ENCODE data around the gene ANKK1.

DNA sequence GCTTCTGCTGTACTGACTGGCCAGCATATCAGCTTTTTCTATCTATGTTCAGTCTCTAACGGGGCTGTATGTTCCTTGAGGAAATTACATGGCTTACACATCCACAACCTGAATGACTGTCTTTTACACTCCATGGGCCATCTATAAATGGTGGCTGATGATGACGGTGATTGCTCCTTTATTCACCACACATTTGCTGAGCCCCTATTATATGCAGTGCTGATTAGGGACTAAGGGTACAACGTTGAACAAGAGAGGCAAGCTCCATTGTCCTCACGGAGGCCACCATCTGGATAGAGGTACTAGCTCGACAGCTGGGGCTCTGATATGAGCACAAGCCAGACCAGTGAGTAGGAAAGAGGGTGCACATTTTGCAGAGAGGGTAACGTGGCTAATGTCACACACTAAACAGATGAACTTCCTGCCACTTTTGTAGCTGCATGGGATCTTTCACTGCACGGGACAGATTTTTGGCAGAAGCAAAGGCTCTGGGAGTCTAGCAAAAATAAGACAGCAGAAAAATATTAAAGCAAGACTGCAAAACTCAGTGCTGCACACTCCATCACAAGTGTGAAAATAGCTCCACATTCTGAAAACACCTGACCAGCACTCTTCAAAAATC is 57.0 kb downstream of the ANKK1 start:
- TF ChIP-seq, protein P1, sequence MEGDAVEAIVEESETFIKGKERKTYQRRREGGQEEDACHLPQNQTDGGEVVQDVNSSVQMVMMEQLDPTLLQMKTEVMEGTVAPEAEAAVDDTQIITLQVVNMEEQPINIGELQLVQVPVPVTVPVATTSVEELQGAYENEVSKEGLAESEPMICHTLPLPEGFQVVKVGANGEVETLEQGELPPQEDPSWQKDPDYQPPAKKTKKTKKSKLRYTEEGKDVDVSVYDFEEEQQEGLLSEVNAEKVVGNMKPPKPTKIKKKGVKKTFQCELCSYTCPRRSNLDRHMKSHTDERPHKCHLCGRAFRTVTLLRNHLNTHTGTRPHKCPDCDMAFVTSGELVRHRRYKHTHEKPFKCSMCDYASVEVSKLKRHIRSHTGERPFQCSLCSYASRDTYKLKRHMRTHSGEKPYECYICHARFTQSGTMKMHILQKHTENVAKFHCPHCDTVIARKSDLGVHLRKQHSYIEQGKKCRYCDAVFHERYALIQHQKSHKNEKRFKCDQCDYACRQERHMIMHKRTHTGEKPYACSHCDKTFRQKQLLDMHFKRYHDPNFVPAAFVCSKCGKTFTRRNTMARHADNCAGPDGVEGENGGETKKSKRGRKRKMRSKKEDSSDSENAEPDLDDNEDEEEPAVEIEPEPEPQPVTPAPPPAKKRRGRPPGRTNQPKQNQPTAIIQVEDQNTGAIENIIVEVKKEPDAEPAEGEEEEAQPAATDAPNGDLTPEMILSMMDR (IDR thresholded peaks at IDR 0.05 in 4 of 5, conservative IDR thresholded peaks at IDR 0.05 in 1 of 5), result no peak
- TF ChIP-seq POLR2A (IDR thresholded peaks at IDR 0.05), result no peak

All from gastrocnemius medialis (tissue), 4 donors.